CD4-positive, alpha-beta T cell treated with Interleukin-17A for 4 hours (primary cell): Measurements from ENCODE around the gene TNFRSF1A.
A peak's percentile ranks its signal among the peaks of the same experiment; 100 is the strongest.

Experiments used
- DNase-seq: peaks from one replicate; pipeline ENCODE4 v3.0.0-alpha.2; 2020; ENCODE audit warnings: mixed read lengths

The TNFRSF1A gene

GRCh38 chr12:6341417-6342139 is at the start of gene TNFRSF1A:
TNFRSF1A (minus strand) TSS chr12:6342076; CDS start chr12:6341814, 262 bp downstream.
- DNase-seq, result peak; percentile 70

DNA sequence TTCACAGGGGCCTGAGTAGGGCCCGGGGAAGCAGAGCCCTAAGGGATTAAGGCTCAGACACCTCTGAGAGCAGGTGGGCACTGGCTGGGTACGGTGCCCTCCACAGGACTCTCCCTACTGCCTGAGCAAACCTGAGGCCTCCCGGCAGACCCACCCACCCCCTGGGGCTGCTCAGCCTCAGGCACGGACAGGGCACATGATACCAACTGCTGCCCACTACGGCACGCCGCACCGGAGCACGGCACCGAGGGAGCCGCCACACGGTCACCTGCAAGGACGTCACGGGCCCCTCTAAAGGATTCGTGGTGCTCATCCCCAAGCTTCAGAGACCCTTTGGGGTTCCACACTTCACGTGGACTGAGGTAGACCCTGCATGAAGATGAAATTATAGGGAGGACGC is 49.1 kb upstream of the TNFRSF1A start:
- no peak for DNase-seq

GRCh38 chr12:6390084-6390799 is 48.4 kb upstream of the TNFRSF1A start:
- no peak for DNase-seq

GRCh38 chr12:6387541-6387940 is 45.7 kb upstream of the TNFRSF1A start:
- DNase-seq, result no peak

- no peak for DNase-seq
These were observed 44.6 kb upstream of the TNFRSF1A start for GRCh38 chr12:6386491-6386890.

DNA sequence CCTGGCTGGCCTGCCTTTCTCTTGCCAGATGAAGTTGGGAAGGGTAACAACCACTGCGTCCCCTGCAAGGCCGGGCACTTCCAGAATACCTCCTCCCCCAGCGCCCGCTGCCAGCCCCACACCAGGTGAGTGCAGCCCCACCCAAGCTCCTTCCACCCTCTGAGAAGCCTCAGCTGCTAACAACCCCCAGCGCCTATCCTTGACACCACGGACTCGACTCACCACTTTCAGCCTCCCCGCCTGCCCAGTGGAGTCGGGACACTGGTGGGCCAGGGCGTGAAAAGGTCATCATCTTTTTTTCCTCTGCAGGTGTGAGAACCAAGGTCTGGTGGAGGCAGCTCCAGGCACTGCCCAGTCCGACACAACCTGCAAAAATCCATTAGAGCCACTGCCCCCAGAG is 44.2 kb upstream of the TNFRSF1A start:
- DNase-seq, result no peak

DNA sequence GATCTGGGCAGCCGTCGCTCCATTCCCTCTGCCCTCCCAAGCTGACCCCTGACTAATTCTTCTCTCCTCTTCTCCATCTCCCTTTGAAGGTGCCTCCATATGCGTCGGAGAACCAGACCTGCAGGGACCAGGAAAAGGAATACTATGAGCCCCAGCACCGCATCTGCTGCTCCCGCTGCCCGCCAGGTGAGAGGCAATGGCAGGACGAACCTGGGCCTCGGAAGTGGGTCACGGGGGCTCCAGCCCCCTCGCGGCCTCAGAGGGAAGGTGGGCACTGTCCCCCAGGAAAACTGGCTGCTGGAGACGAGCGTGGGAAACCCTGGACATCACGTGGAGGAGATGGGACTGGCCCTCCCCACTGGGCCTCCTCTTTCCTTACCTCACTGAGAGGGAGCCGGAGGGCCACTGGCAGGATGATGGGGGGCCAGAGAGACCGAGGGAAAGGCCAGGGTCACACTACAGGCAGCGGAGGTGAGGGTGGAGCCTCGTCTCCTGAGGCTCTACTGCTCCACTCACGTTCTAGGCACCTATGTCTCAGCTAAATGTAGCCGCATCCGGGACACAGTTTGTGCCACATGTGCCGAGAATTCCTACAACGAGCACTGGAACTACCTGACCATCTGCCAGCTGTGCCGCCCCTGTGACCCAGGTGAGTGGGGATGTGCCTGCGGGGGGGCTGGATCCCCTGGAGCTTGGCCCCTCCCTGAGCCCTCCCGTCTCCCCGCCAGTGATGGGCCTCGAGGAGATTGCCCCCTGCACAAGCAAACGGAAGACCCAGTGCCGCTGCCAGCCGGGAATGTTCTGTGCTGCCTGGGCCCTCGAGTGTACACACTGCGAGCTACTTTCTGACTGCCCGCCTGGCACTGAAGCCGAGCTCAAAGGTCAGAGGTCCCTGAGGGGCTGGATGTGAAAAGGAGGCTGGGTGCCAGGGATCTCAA is 42.9 kb upstream of the TNFRSF1A start:
- DNase-seq, result no peak

GRCh38 chr12:6383572-6384498 is 42.0 kb upstream of the TNFRSF1A start, which contains the start of gene LTBR:
LTBR (plus strand) TSS chr12:6384162; CDS start chr12:6384359, 197 bp downstream.
- peak; percentile 39 for DNase-seq

GRCh38 chr12:6382982-6383381 is 41.1 kb upstream of the TNFRSF1A start:
- no peak for DNase-seq

GRCh38 chr12:6382371-6382770 is 40.5 kb upstream of the TNFRSF1A start:
- no peak for DNase-seq

- DNase-seq, result no peak
These were observed 38.6 kb upstream of the TNFRSF1A start for GRCh38 chr12:6380141-6381121.

- no peak for DNase-seq
These were observed 37.0 kb upstream of the TNFRSF1A start for GRCh38 chr12:6378709-6379472.

DNA sequence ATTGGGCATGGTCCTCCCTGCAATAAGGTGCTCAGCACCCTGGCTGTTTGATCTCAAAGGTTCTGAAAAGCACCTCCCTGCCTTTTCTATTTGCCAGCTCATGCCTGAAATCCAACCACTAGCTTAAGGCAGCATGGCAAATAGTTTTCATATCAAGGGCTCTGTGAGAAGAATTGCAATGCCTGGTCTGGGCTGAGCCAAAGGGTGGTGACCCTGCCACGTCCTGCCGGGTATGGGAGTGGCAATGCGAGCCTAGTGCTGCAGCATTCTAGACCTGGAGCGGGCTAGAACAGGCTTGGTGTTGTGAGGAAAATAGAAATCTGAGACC is 35.8 kb upstream of the TNFRSF1A start:
- no peak for DNase-seq

- DNase-seq, result peak; percentile 43
These were observed 35.2 kb upstream of the TNFRSF1A start for GRCh38 chr12:6376870-6377666.

GRCh38 chr12:6376079-6376869 is 34.4 kb upstream of the TNFRSF1A start:
- peak; percentile 29 for DNase-seq

DNA sequence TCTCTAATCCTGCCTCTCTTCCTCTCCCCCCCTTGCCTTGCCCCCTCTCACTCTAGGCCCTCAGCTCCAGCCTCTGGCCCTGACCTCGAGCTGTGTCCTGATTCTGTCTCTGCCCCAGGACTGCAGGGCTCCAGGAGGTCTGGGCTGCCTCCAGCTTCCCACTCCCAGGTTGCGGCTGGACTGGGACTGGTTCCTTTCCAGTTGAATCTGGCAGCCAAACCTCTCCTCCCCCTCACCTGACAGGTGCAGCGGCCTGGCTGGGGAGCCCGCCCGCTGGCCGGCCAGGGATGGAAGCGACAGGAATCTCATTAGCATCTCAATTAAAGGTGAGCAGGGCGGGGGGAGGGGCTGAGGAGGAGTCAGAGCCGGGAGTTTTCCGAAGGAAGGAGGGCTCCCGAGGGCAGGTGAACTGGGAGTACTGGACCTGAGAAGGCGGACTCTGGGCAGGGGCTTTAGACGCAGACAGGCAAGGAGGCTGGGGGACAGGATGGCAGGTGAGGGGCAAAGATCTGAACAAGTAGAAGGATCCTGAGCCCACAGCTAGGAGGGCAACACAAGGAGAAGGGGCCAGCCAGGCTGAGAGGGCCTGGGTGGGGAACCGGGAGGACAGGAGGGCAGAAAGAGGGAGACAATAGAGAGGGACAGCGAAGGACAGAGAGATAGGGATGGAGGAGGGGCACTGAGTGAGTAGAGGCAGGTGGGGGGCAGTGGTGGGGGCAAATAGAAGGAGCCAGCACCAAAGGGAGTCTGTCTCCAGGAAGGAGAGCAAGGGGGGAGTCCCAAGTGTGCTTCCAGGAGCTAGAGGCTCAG is 33.6 kb upstream of the TNFRSF1A start, which contains the start of gene SCNN1A:
Gene SCNN1A, minus strand, starts transcription at position 295 of the 810 bp plus-strand sequence. CDS start 780 bp downstream, outside the sequence.
- DNase-seq, result no peak

GRCh38 chr12:6374786-6375160 is 32.9 kb upstream of the TNFRSF1A start:
- DNase-seq, result no peak
